CD4-positive, alpha-beta T cell treated with Interleukin-6 at 100 ng/mL for 8 hours (primary cell): ENCODE data around the gene TAF4B.
A peak's percentile ranks its signal among the peaks of the same experiment; 100 is the strongest.
"Not testable (repeated sequence)": the region's sequence is repeated elsewhere in the genome, so short reads cannot be mapped to it uniquely, and the experiment has no call there.

Experiments
- DNase-seq: peaks from one replicate; pipeline ENCODE4 v3.0.0-alpha.2; 2020; ENCODE audit warnings: mixed read lengths, low spot score

Gene TAF4B, protein sequence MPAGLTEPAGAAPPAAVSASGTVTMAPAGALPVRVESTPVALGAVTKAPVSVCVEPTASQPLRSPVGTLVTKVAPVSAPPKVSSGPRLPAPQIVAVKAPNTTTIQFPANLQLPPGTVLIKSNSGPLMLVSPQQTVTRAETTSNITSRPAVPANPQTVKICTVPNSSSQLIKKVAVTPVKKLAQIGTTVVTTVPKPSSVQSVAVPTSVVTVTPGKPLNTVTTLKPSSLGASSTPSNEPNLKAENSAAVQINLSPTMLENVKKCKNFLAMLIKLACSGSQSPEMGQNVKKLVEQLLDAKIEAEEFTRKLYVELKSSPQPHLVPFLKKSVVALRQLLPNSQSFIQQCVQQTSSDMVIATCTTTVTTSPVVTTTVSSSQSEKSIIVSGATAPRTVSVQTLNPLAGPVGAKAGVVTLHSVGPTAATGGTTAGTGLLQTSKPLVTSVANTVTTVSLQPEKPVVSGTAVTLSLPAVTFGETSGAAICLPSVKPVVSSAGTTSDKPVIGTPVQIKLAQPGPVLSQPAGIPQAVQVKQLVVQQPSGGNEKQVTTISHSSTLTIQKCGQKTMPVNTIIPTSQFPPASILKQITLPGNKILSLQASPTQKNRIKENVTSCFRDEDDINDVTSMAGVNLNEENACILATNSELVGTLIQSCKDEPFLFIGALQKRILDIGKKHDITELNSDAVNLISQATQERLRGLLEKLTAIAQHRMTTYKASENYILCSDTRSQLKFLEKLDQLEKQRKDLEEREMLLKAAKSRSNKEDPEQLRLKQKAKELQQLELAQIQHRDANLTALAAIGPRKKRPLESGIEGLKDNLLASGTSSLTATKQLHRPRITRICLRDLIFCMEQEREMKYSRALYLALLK

DNA sequence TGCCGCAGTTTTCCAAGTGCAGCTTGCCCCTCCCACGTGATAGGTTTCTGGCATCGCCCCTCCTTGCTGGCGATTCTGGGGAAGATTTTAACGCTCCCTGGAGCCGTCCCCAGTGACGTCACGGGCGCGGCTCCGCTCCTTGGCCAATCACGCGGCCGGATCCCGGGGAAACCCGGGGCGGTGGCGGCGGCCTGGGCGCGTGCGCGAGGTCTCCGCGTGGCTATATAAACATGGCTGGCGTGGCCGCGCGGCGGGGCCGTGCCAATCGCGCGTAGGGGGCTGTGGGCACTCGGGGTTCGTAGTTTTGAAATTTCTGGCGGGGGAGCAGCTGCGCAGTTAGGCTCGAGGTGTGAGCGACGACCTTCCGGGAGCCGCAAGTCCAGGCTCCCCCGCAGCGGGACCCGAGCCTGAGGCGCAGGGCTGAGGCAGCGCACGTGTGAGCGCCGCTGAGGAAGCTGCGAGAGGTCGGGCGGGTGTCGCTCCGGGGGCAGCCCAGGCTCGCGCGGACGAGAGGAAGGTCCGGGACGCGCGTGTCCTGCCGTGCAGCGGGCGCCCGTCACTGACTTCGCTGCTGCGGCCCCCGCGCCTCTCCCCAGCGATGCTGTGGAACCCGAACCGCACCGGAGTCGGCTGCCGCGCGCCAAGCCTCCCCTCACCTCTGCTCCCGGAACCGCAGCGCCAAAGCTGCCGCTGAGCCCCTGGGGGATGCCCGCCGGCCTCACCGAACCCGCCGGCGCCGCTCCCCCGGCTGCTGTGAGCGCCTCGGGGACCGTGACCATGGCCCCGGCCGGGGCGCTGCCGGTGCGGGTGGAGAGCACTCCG, at the start of gene TAF4B:
TSS of gene TAF4B (plus strand) at position 217 of the 822 bp plus-strand sequence. CDS start at position 706, 489 bp downstream.
- DNase-seq, result peak; percentile 90

GRCh38 chr18:26181343-26181826, 44.9 kb upstream of the TAF4B start:
- DNase-seq, result no peak

DNA sequence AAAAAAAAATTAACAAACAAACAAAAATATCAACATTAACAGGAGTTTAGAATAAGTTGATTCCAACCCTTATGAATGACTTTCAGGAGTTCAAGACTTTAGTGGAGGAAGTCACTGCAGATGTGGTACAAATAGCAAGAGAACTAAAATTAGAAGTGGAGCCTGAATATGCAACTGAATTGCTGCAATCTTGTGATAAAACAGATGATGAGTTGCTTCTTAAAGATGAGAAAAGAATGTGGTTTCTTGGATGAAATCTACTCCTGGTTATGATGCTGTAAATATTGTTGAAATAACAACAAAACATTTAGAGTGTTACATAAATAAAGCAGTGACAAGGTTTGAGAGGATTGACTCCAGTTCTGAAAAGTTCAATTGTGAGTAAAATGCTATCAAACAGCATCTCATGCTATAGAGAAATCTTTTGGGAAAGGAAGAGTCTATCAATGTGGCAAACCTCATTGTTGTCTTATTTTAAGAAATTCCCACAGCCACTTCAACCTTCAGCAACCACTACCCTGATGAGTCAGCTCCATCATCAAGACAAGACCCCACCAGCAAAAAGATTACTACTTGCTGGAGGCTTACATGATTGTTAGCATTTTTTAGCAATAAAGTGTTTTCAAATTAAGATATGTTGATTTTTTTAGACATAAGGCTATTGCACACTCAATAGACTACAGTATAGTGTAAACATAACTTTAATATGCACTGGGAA, 42.7 kb upstream of the TAF4B start:
- DNase-seq, result no peak

DNA sequence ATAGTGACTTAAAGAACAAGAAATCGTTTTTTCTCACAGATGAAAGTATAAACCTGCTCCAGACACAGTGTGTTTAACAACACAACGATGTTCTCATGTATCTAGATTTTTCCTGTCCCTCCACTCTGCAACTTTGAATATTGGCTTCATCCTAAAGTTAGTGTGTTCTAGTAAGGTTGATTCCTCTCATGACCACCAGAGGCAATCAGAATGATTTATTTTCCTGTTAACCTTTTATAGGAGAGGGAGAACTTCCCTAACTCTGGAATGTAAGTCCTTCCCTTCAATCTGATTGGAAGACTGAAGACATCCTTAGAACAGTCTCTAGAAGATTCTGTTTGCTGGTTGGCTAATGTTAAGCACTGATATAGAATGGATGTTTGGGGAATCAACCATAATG, 41.0 kb upstream of the TAF4B start:
- no peak for DNase-seq

DNA sequence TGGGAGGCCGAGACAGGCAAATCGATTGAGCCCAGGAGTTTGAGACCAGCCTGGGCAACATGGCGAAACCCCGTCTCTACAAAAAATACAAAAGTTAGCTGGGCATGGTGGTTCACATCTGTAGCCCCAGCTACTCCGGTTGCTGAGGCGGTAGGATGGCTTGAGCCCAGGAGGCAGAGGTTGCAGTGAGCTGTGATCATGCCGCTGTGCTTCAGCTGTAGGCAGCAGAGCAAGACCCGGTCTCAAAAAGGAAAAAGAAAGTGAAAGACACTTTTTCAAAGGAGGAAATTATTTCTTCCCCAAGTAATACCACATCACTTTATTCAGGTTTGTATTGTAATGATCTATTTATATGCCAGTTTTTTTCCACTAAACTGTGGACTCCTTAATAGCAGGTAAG, 35.7 kb upstream of the TAF4B start:
- DNase-seq, result peak; percentile 49

- no peak for DNase-seq
Observed at GRCh38 chr18:26192233-26192632, 34.0 kb upstream of the TAF4B start.

DNA sequence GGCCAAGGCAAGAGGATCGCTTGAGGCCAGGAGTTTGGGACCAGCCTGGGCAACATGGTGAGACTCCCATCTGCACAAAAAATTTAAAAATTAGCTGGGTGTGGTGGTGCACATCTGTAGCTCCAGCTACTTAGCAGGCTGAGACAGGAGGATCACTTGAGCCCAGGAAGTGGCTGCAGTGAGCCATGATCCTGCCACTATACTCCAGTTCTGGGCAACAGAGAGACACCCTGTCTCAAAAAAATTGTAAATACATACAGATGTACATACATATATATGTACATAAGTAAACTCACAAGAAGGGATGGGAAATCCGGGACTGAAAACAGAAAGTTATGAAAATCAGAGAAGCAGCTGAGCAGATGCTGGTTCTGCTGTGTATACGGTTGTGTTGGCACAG, 29.6 kb upstream of the TAF4B start:
- no peak for DNase-seq

- not testable (repeated sequence) for DNase-seq
Observed at GRCh38 chr18:26202001-26202400, 24.2 kb upstream of the TAF4B start.

DNA sequence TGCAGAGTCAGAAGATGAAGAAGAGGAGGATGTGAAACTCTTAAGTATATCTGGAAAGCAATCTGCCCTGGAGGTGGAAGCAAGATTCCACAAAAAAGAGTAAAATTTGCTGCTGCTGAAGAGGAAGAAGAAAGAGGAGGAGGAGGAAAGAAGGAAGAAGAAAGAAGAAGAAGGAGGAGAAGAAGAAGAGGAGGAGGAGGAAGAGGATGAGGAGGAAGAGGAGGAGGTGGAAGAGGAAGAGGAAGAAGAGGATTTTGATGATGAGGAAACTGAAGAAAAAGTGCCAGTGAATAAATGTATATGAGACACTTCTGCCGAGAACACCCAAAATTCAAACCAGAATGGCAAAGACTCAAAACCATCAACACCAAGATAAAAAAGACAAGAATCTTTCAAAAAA, 20.9 kb upstream of the TAF4B start:
- DNase-seq, result no peak

DNA sequence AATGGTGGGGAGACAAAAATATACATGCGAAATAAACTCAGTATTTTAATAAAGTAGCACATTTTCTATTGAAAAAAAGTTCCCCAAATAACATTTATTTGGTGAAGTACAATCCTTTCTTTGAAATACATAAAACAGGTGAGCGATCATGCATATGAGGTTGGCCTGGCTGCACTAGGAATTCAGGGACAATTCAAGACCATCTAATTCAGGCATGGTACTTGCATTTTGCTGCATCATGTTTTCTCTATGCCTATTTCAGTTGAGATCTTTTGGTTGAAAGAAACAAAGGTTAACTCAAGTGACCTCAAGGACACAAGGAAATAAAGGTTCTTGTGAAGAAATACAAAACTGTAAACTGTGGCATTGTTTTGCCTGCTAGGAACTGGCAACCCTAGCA, 19.8 kb upstream of the TAF4B start:
- DNase-seq, result no peak

- no peak for DNase-seq
Observed at GRCh38 chr18:26207937-26208336, 18.3 kb upstream of the TAF4B start.

- DNase-seq, result no peak
Observed at GRCh38 chr18:26208977-26209376, 17.3 kb upstream of the TAF4B start.

DNA sequence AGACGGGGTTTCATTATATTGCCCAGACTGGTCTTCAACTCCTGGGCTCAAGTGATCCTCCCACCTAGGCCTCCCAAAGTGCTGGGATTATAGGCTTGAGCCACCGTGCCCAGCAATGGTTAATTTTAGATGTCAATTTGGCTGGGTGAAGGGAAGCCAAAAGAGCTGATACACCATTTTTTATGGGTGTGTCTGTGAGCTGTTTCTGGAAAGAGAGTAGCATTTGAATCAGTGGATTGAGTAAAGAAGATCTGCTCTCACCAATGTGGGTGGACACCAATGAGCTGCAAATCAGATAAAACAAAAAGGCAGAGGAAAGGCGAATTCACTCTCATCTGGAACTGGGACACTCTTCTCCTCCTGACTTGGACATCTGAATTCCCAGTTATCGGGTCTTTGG, 16.1 kb upstream of the TAF4B start:
- DNase-seq, result no peak

DNA sequence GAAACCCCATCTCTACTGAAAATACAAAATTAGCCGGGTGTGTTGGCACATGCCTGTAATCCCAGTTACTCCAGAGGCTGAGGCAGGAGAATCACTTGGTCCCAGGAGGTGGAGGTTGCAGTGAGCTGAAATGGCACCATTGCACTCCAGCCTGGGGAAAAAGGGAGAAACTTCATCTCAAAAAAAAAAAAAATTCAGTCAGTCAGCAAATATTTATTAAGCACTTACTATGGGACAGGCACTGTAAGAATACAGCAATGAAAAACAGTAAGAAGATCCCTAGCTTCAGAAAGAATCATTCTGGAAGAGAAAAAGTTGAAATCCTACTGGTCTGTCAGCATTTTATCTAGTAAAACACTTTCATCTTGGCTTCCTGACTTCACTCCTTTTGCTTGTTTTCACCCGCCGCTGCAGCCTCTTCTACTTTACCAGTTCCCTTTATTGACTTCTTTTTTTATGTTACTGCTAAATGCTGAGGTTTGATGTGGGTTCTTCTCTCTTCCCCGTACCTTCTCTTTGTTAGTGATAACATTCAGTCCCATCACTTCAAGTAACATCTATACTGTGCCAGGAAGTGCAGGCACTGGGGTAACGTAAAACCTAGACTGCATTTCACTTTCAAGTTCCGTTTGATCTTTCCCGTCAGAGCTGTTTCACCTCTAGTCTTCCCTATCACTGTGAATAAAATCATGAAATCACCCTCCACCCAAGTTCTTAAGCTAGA, 10.8 kb upstream of the TAF4B start:
- peak; percentile 82 for DNase-seq

DNA sequence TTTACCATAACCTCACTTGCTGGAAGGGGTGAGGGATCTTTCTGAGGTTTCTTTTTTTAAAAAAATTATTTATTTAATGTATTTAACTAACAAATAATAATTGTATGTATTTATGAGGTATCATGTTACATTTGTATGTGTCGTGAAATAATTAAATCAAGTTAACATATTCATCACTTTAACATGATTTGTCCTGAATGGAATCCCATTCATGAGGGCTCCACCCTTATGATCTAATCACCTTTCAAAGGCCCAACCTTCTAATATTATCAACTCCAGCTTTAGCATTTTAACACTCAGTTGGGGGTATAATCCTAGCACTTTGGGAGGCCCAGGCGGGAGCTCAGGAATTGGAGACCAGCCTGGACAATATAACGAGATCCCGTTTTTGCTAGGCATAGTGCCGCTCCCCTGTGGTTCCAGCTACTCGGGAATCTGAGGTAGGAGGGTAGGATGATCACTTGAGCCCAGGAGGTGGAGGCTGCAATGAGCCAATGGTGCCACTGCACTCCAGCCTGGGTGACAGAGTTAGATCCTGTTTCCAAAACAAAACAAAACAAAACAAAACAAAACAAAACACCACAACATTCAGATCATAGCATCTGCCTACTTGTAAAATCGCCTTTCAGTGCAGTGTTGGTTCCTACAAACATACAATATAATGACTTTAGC, 1.1 kb upstream of the TAF4B start:
- DNase-seq, result no peak

DNA sequence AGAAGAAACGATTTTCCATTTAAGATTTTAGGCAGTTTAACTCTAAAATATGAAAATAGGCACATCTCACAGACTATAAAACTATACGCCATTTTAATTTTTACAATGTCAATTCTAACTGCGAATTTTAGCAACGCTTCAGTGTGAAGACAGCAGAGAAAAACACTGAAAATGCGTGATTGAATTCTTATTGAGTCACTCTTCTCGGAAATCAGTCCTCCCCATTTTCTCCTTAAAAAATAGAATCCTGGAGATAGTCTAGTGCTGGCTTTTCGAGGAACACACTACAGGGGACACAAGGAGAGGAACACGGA, 373 bp upstream of the TAF4B start:
- no peak for DNase-seq

DNA sequence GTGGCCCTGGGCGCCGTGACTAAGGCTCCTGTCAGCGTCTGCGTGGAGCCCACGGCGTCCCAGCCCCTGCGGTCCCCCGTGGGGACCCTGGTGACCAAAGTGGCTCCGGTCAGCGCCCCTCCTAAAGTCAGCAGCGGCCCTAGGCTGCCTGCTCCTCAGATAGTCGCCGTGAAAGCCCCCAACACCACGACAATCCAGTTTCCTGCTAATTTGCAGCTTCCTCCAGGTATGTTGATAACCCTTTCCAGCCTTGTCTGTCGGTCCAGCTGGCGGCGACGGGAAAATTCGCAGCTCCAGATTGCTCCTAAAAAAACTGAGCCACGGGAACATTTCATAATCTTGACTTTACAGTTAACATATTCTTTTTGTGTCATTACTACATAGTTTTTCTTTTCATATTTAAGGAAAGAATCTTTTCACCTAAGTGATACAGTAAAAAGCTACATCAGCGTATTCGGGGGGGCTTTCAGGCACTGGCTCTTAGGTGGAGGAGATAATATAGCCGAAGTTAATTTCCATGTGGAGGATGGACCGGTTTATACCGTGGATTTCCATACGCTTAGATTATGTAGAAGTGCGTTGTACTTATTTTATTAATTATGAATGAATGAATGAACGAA, 916 bp downstream of the TAF4B start:
- DNase-seq, result no peak

GRCh38 chr18:26228562-26229260, 2.5 kb downstream of the TAF4B start:
- no peak for DNase-seq

- no peak for DNase-seq
Observed at GRCh38 chr18:26230497-26230896, 4.3 kb downstream of the TAF4B start.
